Superior temporal gyrus (tissue), 1 donor: ENCODE measurements around the gene ANO5.

Experiments used
- DNase-seq: peaks from one replicate; pipeline ENCODE4 v3.0.0-alpha.2; 2016; ENCODE audit errors: extremely low spot score

Gene ANO5

DNA sequence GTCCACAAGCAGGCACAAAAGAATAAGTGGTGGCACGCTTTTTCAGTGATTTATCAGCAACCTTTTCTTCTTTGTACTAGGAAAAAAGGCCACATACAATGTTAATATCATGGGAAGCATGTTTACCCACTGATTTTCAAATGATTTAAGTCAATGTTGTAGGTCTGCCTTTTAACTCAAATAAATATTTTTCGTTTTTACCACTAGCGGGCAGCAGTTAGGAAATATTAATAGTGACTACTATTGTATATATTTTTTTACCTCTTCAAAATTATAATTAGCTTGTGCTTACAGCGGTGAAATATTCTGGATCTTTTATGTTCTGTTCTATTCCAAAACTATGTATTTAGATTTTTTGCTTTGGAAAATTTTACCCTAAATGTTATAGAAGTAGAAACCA lies 138.9 kb downstream of the ANO5 start:
- no peak for DNase-seq
